Urinary bladder (tissue), 4 donors: ENCODE measurements around the gene GSPT2. TPM values are rescaled to one million over a fixed set of nuclear protein-coding genes. Genes with fewer than 3 reads are reported as not detected.

Experiments used
- DNase-seq: peaks from one replicate; pipeline ENCODE4 v3.0.0-alpha.2; 2015; ENCODE audit errors: extremely low spot score
- H3K27ac ChIP-seq: one replicate; pipeline ENCODE4 v1.5.1; 2013; ENCODE audit warnings: low read depth, mild to moderate bottlenecking, moderate library complexity
- H3K36me3 ChIP-seq: one replicate; pipeline ENCODE4 v1.6.1; 2013; ENCODE audit warnings: mild to moderate bottlenecking, moderate library complexity; ENCODE audit not compliant: insufficient read depth
- H3K4me1 ChIP-seq: one replicate; pipeline ENCODE4 v1.6.1; 2013; ENCODE audit warnings: mild to moderate bottlenecking, moderate library complexity; ENCODE audit not compliant: insufficient read depth
- H3K4me3 ChIP-seq: one replicate; pipeline ENCODE4 v1.5.1; 2013; ENCODE audit warnings: low read depth, low read length
- WGBS: extraction: QIAGEN DNeasy Blood & Tissue Kit; methylation state at CpG from one replicate; pipeline ENCODE4 v1.1.7; 2013; 5-methylcytosine and 5-hydroxymethylcytosine counted together
- polyA plus RNA-seq: library from polyadenylated mRNA; stranded (reverse); fragments of 200-250 nt; gene quantifications from one replicate; pipeline ENCODE4 v1.2.3, GENCODE V29; 2013
- total RNA-seq: library from RNA; depleted of rRNA; stranded (reverse); fragments of >200 nt; gene quantifications from one replicate; pipeline ENCODE4 v1.2.3, GENCODE V29; 2014
- donor health status: healthy with polysubstance abuse.
- donor health status: healthy.

GSPT2 gene
- total and polyA plus RNA-seq, 2 donors, result 9.2 to 11.6 TPM

GRCh38 chrX:51779306-51779705 is 36.1 kb downstream of the GSPT2 start:
- Histone ChIP-seq H3K36me3 (no peaks in the 10 kb centered on the region), H3K4me3 (no peak overlapping the region), H3K4me1 (no peaks in the 10 kb centered on the region), H3K27ac (no peak overlapping the region)
- DNase-seq, result no peak
- 90% methylated on average over 3 of the region's 3 CpGs for WGBS

- DNase-seq, result no peak
- Histone ChIP-seq H3K27ac (no peak overlapping the region), H3K4me3 (no peak overlapping the region), H3K4me1 (no peaks in the 10 kb centered on the region), H3K36me3 (no peaks in the 10 kb centered on the region)
- 84% methylated on average over 2 of the region's 2 CpGs for WGBS
These were observed 51.9 kb downstream of the GSPT2 start for GRCh38 chrX:51795136-51795535.

Other genes starting within 250 kb of the GSPT2 start
- 11.4 TPM for gene NUDT11, start 246.8 kb upstream of the GSPT2 start, total RNA-seq
- 5.6 TPM for gene NUDT11, start 246.8 kb upstream of the GSPT2 start, polyA plus RNA-seq
- 0.21 TPM for gene CENPVL3, start 124.5 kb upstream of the GSPT2 start, total RNA-seq
- not detected for gene CENPVL3, start 124.5 kb upstream of the GSPT2 start, polyA plus RNA-seq
- gene CENPVL2, start 60.6 kb upstream of the GSPT2 start, total RNA-seq, result not detected
- gene CENPVL2, start 60.6 kb upstream of the GSPT2 start, polyA plus RNA-seq, result not detected
- gene CENPVL1, start 32.9 kb upstream of the GSPT2 start, total RNA-seq, result not detected
- not detected for gene CENPVL1, start 32.9 kb upstream of the GSPT2 start, polyA plus RNA-seq
- 131 TPM for gene MAGED1, start 150.2 kb downstream of the GSPT2 start, total RNA-seq
- gene MAGED1, start 150.2 kb downstream of the GSPT2 start, polyA plus RNA-seq, result 50.3 TPM